Calu3 (cell line): ENCODE data around the gene HIPK4. TPM values are rescaled to one million over a fixed set of nuclear protein-coding genes. Genes with fewer than 3 reads are reported as not detected.
A peak's percentile ranks its signal among the peaks of the same experiment; 100 is the strongest.

Source experiments
- BruUV-seq: library from RNA; stranded (reverse); fragments of 400-500 nt; replicated peaks from 2 replicates; lab custom pipeline; 2021; lab: Mats Ljungman, UMichigan
- CTCF ChIA-PET: fragments of 300-600 bp; sonication (Branson Sonifier 250); formaldehyde crosslinking; loops from one replicate; lab custom pipeline; 2022; ENCODE audit warnings: antibody characterized with exemption; lab: Charles Lee
- DNase-seq: peaks from one replicate; pipeline ENCODE4 v3.0.0; 2022
- H3K27ac Mint-ChIP-seq: one replicate; pipeline ENCODE4 v1.8.0; 2022; ENCODE audit warnings: mixed read lengths; ENCODE audit not compliant: unreplicated experiment
- H3K27me3 Mint-ChIP-seq: one replicate; pipeline ENCODE4 v1.8.0; 2022; ENCODE audit warnings: mixed read lengths; ENCODE audit not compliant: unreplicated experiment
- H3K36me3 Mint-ChIP-seq: one replicate; pipeline ENCODE4 v1.8.0; 2022; ENCODE audit warnings: mild to moderate bottlenecking, moderate library complexity, mixed read lengths; ENCODE audit not compliant: insufficient read depth, unreplicated experiment
- H3K4me1 Mint-ChIP-seq: one replicate; pipeline ENCODE4 v1.8.0; 2022; ENCODE audit warnings: mild to moderate bottlenecking, low read depth, mixed read lengths; ENCODE audit not compliant: unreplicated experiment
- H3K4me3 Mint-ChIP-seq: one replicate; pipeline ENCODE4 v1.8.0; 2022; ENCODE audit warnings: mild to moderate bottlenecking, low read depth, moderate library complexity, mixed read lengths; ENCODE audit not compliant: unreplicated experiment
- H3K9me3 Mint-ChIP-seq: one replicate; pipeline ENCODE4 v1.8.0; 2022; ENCODE audit warnings: low read depth, mixed read lengths; ENCODE audit not compliant: unreplicated experiment
- intact Hi-C: fragments of 100-400 bp; cut with micrococcal nuclease; formaldehyde crosslinking; loops from one replicate; pipeline ENCODE4 v1.10.0; 2022; ENCODE audit not compliant: unreplicated experiment
- total RNA-seq: library from RNA; stranded (reverse); gene quantifications from 2 replicates; pipeline ENCODE4 v1.2.3, GENCODE V29; 2022
- TF ChIP-seq, protein P1 (sequence below): fragments of 200-600 bp; IDR thresholded peaks from one replicate; pipeline ENCODE4 v1.8.0; 2022; ENCODE audit warnings: antibody characterized with exemption; ENCODE audit not compliant: unreplicated experiment

The HIPK4 gene
- total RNA-seq, 1 experiment from 2014 or later: 0.14 TPM

- peak; percentile 9 for DNase-seq
- CTCF ChIA-PET: interaction anchor here (0.7 kb wide), 1 partner anchor 286 kb away, joined by 6 read pairs; no protein-coding TSS in a partner anchor
- intact Hi-C loops: no loop called here
- Mint-ChIP-seq H3K36me3 (peaks cover 30% of the 10 kb centered on the region), H3K4me1 (no peaks in the 10 kb centered on the region), H3K9me3 (no peaks in the 10 kb centered on the region), H3K27me3 (no peaks in the 10 kb centered on the region), H3K27ac (peak overlapping the region; percentile 85), H3K4me3 (peak overlapping the region; percentile 89)
- TSS peak; percentile 78 for BruUV-seq
- TF ChIP-seq, protein P1, sequence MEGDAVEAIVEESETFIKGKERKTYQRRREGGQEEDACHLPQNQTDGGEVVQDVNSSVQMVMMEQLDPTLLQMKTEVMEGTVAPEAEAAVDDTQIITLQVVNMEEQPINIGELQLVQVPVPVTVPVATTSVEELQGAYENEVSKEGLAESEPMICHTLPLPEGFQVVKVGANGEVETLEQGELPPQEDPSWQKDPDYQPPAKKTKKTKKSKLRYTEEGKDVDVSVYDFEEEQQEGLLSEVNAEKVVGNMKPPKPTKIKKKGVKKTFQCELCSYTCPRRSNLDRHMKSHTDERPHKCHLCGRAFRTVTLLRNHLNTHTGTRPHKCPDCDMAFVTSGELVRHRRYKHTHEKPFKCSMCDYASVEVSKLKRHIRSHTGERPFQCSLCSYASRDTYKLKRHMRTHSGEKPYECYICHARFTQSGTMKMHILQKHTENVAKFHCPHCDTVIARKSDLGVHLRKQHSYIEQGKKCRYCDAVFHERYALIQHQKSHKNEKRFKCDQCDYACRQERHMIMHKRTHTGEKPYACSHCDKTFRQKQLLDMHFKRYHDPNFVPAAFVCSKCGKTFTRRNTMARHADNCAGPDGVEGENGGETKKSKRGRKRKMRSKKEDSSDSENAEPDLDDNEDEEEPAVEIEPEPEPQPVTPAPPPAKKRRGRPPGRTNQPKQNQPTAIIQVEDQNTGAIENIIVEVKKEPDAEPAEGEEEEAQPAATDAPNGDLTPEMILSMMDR: no peak
Observed at GRCh38 chr19:40348961-40349507, 40.9 kb downstream of the HIPK4 start.

DNA sequence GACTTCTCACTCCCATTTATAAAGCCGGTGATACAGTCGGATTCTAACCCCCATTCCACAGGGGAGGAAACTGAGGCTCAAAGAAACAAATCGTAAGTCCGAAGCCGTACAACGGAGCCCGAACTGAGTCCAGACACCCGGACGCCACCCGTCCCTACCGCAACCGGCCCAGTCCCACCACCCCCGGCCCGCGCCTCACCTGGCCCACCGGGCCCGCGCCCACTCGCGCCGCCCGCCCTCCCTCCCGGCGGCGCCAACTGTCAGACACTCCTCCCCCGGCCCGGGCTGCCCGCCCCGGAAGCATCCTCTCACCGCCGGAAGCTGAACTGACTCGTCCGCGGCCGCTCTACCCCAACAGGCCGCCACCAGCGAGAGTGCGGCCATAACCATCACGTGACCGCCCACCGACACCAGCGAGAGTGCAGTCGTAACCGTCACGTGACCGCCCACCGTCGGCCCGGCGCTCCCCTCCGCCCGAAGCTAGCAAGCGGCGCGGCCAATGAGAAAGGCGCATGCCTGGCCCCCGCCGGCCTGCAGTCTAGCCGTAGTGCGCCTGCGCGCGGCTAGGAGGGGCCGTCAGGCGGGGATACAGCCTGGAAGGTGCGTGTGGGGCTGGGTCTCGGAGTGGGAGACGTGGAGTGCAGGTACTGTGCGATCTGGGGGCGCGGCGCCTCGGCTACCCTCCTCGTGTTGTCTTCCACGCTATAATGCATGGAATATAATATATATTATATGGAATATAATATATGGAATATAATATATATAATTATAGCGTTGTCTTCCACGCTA, 41.7 kb downstream of the HIPK4 start, which contains the start of the genes C19orf47 and PLD3:
C19orf47 (minus strand) TSS at position 273 of the 789 bp plus-strand sequence. CDS start 6,540 bp downstream, outside the sequence.
PLD3 (plus strand) TSS at position 571 of the 789 bp plus-strand sequence. CDS start 17,789 bp downstream, outside the sequence.
- Mint-ChIP-seq H3K4me1 (no peaks in the 10 kb centered on the region), H3K27me3 (no peaks in the 10 kb centered on the region), H3K9me3 (no peaks in the 10 kb centered on the region), H3K27ac (peak within 1 kb of the TSS; percentile 85), H3K36me3 (peaks cover 30% of the 10 kb centered on the region), H3K4me3 (peak within 1 kb of the TSS; percentile 89)
- intact Hi-C loops: no loop called here
- CTCF ChIA-PET: interaction anchor here (0.6 to 1.0 kb wide), 6 partner anchors 23 to 1687 kb away, joined by 3 to 6 read pairs (median 4); partner anchors contain the start of gene ACTMAP
- DNase-seq: peak; percentile 100
- no TSS peak for BruUV-seq
- TF ChIP-seq, protein P1: no peak

DNA sequence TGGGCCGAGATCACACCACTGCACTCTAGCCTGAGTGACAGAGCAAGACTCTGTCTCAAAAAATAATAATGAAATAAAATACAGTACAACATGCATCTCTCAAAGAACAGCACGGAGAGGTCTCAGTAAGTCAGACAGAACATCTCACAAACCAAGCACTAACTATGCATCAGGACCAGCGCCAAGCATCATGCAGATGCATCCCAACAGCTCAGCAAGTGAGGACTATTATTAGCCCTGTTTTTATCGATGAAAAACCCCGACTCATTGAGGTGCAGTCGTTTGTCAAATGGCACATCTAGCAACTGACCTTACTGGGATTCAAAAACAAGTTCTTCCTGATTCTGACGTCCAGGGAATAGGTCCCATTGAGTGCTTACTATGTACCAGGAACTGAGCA, 45.6 kb downstream of the HIPK4 start:
- Mint-ChIP-seq H3K27me3 (no peaks in the 10 kb centered on the region), H3K4me3 (no peak overlapping the region), H3K27ac (no peak overlapping the region), H3K9me3 (no peaks in the 10 kb centered on the region), H3K36me3 (peaks cover 32% of the 10 kb centered on the region), H3K4me1 (no peaks in the 10 kb centered on the region)
- CTCF ChIA-PET: no interaction called here
- intact Hi-C loops: no loop called here
- DNase-seq: no peak
- TF ChIP-seq, protein P1: no peak
- no TSS peak for BruUV-seq

DNA sequence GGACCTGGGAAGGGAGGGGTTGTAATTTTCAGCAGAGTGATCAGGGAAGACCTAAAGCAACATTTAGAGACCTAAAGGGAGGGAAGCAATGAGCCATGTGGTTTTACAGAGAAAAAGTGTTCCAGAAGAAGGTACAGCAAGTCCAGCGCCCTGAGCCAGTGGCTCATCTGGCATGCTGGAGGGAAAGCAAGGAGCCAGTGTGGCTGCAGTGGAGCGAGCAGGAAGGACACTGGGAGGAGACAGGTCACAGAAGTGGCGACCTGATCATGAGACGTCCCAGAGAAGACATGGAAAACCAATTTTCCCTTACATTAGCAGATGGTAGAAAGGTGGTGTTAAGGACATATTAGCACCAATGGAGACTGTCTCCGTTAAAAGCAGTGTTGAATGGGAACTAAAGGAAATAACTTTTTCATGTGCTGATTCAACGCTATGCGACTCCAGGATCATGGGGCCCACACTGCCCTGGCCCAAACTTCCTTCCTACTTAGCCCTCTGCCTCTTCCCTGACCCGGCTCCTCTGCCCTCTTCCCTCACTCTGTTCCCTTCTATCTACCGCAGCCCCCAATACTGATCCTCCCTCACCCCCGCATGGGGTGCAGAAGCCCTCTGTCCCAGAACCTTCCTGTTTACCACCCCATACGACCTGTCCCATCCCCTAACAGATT, 47.2 kb downstream of the HIPK4 start:
- Mint-ChIP-seq H3K4me1 (no peaks in the 10 kb centered on the region), H3K27ac (no peak overlapping the region), H3K4me3 (no peak overlapping the region), H3K27me3 (no peaks in the 10 kb centered on the region), H3K36me3 (peaks cover 15% of the 10 kb centered on the region), H3K9me3 (no peaks in the 10 kb centered on the region)
- intact Hi-C loops: no loop called here
- DNase-seq: no peak
- CTCF ChIA-PET: no interaction called here
- BruUV-seq: no TSS peak
- TF ChIP-seq, protein P1: no peak
